ENCODE data around the gene BLTP3B. TPM values are rescaled to one million over a fixed set of nuclear protein-coding genes. Genes with fewer than 3 reads are reported as not detected.

Gene BLTP3B
- polyA plus RNA-seq, 1 of the 3 experiments (the other 2 are of a cell fraction) = 5.8 TPM

DNA sequence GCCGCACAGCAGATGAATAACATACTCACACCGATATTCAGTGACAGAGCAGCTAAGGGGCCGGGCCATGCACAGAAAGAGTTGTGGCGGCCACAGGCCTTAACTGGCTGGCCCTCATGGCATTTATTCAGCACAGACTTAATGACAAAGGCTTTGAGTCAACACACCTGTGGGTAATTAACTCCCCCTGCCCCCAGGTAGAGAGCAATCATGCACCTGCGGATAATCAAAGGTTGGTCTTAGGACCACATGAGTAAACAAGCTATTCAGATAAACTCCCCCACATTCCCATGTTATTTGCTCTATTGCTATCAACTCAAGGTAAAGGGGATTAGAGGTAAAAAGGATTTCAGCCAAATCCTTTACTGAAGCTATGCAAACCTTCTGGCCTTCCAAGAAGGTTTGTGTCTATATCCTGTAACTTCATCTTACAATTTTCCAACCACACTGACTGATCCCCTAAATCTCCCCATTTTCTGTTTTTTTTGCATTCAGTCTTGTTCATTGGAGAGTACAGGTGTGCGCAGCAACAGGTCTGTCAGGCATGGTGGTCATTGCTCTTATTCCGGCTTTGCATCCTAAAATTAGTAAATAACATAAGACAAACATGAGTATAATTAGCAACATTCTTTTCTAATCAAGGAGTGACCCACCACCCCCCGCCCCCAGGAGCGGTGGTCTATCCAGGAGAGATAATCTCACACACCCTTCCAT is 16.9 kb upstream of the BLTP3B start:
- Histone ChIP-seq H3K79me2 (ENCODE audit: insufficient read depth) (no peaks in the 10 kb centered on the region), H3K4me2 (no peak overlapping the region), H2AFZ (ENCODE audit: low read depth) (no peak overlapping the region), H3K9ac (no peak overlapping the region), H3F3A (replicated peaks; ENCODE audit: insufficient read depth) (no peaks in the 10 kb centered on the region), H3K9me2 (no peaks in the 10 kb centered on the region), H4K20me1 (ENCODE audit: insufficient read depth) (no peaks in the 10 kb centered on the region), H3K27ac (ENCODE audit: low read depth in 2 of 2, low read length in 1 of 2) (no peak overlapping the region), H3K9me3 (no peaks in the 10 kb centered on the region), H3K4me3 (ENCODE audit: low read depth in 2 of 2, low read length in 1 of 2) (no peak overlapping the region), H3K4me1 (ENCODE audit: control insufficient read depth in 1 of 2, insufficient read depth in 2 of 2, low read depth in 1 of 2, low read length in 1 of 2) (peaks cover 0 to 12% of the 10 kb centered on the region in 2 experiments; a peak in 2 of 4 replicates), H3K27me3 (ENCODE audit: insufficient read depth) (no peaks in the 10 kb centered on the region), H3K36me3 (replicated peaks in 1 of 2; ENCODE audit: control insufficient read depth in 1 of 2, insufficient read depth in 2 of 2, low read length in 1 of 2) (no peaks in the 10 kb centered on the region)
- POLR2A ChIA-PET = no interaction called here
- CTCF ChIA-PET = no interaction called here
- 88% methylated on average over 8 of the region's 9 CpGs for WGBS (ENCODE audit: low lambda C conversion rate)
- DNase-seq = no peak
- TF ChIP-seq EP300 (IDR thresholded peaks at IDR 0.05; ENCODE audit: borderline replicate concordance in 1 of 2, low read depth in 1 of 2, low read length in 1 of 2) (no peak), CHD2 (IDR thresholded peaks at IDR 0.05; ENCODE audit: low read length, partially characterized antibody) (no peak), NFIC (IDR thresholded peaks at IDR 0.05; ENCODE audit: borderline replicate concordance) (no peak), GABPA (IDR thresholded peaks at IDR 0.05; ENCODE audit: low read depth) (no peak), MEF2A (IDR thresholded peaks at IDR 0.05; ENCODE audit: borderline replicate concordance, low read depth) (no peak), TAF1 (IDR thresholded peaks at IDR 0.05; ENCODE audit: borderline replicate concordance, low read depth, low read length) (no peak), GATA2 (CRISPR knock-in tag; IDR thresholded peaks at IDR 0.05) (no peak)
- TF ChIP-seq, protein P1, sequence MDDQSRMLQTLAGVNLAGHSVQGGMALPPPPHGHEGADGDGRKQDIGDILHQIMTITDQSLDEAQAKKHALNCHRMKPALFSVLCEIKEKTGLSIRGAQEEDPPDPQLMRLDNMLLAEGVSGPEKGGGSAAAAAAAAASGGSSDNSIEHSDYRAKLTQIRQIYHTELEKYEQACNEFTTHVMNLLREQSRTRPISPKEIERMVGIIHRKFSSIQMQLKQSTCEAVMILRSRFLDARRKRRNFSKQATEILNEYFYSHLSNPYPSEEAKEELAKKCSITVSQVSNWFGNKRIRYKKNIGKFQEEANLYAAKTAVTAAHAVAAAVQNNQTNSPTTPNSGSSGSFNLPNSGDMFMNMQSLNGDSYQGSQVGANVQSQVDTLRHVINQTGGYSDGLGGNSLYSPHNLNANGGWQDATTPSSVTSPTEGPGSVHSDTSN (IDR thresholded peaks at IDR 0.05) = no peak
- TF ChIP-seq, protein P2, sequence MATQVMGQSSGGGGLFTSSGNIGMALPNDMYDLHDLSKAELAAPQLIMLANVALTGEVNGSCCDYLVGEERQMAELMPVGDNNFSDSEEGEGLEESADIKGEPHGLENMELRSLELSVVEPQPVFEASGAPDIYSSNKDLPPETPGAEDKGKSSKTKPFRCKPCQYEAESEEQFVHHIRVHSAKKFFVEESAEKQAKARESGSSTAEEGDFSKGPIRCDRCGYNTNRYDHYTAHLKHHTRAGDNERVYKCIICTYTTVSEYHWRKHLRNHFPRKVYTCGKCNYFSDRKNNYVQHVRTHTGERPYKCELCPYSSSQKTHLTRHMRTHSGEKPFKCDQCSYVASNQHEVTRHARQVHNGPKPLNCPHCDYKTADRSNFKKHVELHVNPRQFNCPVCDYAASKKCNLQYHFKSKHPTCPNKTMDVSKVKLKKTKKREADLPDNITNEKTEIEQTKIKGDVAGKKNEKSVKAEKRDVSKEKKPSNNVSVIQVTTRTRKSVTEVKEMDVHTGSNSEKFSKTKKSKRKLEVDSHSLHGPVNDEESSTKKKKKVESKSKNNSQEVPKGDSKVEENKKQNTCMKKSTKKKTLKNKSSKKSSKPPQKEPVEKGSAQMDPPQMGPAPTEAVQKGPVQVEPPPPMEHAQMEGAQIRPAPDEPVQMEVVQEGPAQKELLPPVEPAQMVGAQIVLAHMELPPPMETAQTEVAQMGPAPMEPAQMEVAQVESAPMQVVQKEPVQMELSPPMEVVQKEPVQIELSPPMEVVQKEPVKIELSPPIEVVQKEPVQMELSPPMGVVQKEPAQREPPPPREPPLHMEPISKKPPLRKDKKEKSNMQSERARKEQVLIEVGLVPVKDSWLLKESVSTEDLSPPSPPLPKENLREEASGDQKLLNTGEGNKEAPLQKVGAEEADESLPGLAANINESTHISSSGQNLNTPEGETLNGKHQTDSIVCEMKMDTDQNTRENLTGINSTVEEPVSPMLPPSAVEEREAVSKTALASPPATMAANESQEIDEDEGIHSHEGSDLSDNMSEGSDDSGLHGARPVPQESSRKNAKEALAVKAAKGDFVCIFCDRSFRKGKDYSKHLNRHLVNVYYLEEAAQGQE (IDR thresholded peaks at IDR 0.05; ENCODE audit: low read depth, low read length) = no peak
- TF ChIP-seq, protein P3, sequence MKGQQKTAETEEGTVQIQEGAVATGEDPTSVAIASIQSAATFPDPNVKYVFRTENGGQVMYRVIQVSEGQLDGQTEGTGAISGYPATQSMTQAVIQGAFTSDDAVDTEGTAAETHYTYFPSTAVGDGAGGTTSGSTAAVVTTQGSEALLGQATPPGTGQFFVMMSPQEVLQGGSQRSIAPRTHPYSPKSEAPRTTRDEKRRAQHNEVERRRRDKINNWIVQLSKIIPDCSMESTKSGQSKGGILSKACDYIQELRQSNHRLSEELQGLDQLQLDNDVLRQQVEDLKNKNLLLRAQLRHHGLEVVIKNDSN (IDR thresholded peaks at IDR 0.05; ENCODE audit: borderline replicate concordance, low read depth) = no peak

DNA sequence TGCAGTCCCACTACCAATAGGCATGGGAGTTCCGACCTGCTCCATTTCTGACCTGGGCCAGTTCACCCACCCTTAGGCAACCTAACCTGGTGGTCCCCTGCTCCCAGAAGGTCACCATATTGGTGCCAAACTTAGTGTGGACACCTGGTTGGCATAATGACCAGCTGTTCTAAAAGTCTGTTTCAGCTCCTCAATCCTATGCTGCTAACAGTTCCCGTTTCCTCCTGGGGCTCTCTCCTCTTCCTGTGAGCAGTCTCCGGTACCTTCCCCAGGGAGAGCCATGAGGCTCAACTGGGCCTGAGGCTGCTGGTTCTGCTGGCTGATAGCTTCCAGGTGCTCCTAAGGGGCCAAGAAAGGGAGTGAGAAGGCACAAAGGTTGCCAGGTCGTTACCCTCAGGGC is 15.9 kb upstream of the BLTP3B start:
- POLR2A ChIA-PET = no interaction called here
- H4K20me1 ChIP-seq (ENCODE audit: insufficient read depth) = no peaks in the 10 kb centered on the region
- no peaks in the 10 kb centered on the region for H3K36me3 ChIP-seq (replicated peaks in 1 of 2; ENCODE audit: control insufficient read depth in 1 of 2, insufficient read depth in 2 of 2, low read length in 1 of 2)
- DNase-seq = no peak
- 87% methylated on average over 2 of the region's 4 CpGs for WGBS (ENCODE audit: low lambda C conversion rate)
- no peaks in the 10 kb centered on the region for H3K9me3 ChIP-seq
- H3K27ac ChIP-seq (ENCODE audit: low read depth in 2 of 2, low read length in 1 of 2) = no peak overlapping the region
- peaks cover 0 to 5% of the 10 kb centered on the region in 2 experiments; a peak in 2 of 4 replicates for H3K4me1 ChIP-seq (ENCODE audit: control insufficient read depth in 1 of 2, insufficient read depth in 2 of 2, low read depth in 1 of 2, low read length in 1 of 2)
- H3K27me3 ChIP-seq (ENCODE audit: insufficient read depth) = no peaks in the 10 kb centered on the region
- CTCF ChIA-PET = no interaction called here
- H2AFZ ChIP-seq (ENCODE audit: low read depth) = no peak overlapping the region
- H3K79me2 ChIP-seq (ENCODE audit: insufficient read depth) = no peaks in the 10 kb centered on the region
- H3K4me2 ChIP-seq = no peak overlapping the region
- H3K9ac ChIP-seq = no peak overlapping the region
- H3K4me3 ChIP-seq (ENCODE audit: low read depth in 2 of 2, low read length in 1 of 2) = no peak overlapping the region
- no peaks in the 10 kb centered on the region for H3K9me2 ChIP-seq
- H3F3A ChIP-seq (replicated peaks; ENCODE audit: insufficient read depth) = no peaks in the 10 kb centered on the region
- TF ChIP-seq EP300 (IDR thresholded peaks at IDR 0.05; ENCODE audit: borderline replicate concordance in 1 of 2, low read depth in 1 of 2, low read length in 1 of 2) (no peak), JUND (IDR thresholded peaks at IDR 0.05) (no peak), CHD2 (IDR thresholded peaks at IDR 0.05; ENCODE audit: low read length, partially characterized antibody) (no peak), SIN3A (IDR thresholded peaks at IDR 0.05; ENCODE audit: borderline replicate concordance, low read depth, low read length) (no peak), RFX5 (IDR thresholded peaks at IDR 0.05; ENCODE audit: low read length) (no peak), FOXJ3 (CRISPR knock-in tag; IDR thresholded peaks at IDR 0.05) (no peak), NFIC (IDR thresholded peaks at IDR 0.05; ENCODE audit: borderline replicate concordance) (no peak), FOSL2 (IDR thresholded peaks at IDR 0.05; ENCODE audit: borderline replicate concordance, low read depth) (no peak)
- TF ChIP-seq, protein P1 (IDR thresholded peaks at IDR 0.05) = no peak
- TF ChIP-seq, protein P4, sequence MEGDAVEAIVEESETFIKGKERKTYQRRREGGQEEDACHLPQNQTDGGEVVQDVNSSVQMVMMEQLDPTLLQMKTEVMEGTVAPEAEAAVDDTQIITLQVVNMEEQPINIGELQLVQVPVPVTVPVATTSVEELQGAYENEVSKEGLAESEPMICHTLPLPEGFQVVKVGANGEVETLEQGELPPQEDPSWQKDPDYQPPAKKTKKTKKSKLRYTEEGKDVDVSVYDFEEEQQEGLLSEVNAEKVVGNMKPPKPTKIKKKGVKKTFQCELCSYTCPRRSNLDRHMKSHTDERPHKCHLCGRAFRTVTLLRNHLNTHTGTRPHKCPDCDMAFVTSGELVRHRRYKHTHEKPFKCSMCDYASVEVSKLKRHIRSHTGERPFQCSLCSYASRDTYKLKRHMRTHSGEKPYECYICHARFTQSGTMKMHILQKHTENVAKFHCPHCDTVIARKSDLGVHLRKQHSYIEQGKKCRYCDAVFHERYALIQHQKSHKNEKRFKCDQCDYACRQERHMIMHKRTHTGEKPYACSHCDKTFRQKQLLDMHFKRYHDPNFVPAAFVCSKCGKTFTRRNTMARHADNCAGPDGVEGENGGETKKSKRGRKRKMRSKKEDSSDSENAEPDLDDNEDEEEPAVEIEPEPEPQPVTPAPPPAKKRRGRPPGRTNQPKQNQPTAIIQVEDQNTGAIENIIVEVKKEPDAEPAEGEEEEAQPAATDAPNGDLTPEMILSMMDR (IDR thresholded peaks at IDR 0.05) = no peak
- TF ChIP-seq, protein P5, sequence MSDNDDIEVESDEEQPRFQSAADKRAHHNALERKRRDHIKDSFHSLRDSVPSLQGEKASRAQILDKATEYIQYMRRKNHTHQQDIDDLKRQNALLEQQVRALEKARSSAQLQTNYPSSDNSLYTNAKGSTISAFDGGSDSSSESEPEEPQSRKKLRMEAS (IDR thresholded peaks at IDR 0.05; ENCODE audit: low read depth) = no peak

Data from SK-N-SH (cell line).